DND-41 (cell line): ENCODE data around the gene CLDN10.

Experiments used
- ATAC-seq: fragments of 200-7000 bp; cut with Tn5 transposase; 3 replicates; pipeline ENCODE4 v1.9.1; 2021; ENCODE audit warnings: low read depth; ENCODE audit not compliant: insufficient read depth
- DNase-seq: peaks from one replicate; pipeline ENCODE4 v3.0.0-alpha.2; 2020
- H2AFZ ChIP-seq: 2 replicates; pipeline ENCODE4 v1.6.0; 2012; ENCODE audit warnings: low read depth, low read length
- H3K27ac ChIP-seq: 2 replicates; pipeline ENCODE4 v1.5.1; 2012; ENCODE audit warnings: low read length, inconsistent platforms
- H3K27me3 ChIP-seq: fragments of 200-600 bp; sonication (generic); 2 replicates; pipeline ENCODE4 v1.6.0; 2012; ENCODE audit warnings: low read length, mild to moderate bottlenecking, inconsistent platforms; ENCODE audit not compliant: insufficient read depth, poor library complexity
- H3K36me3 ChIP-seq: 2 replicates; pipeline ENCODE4 v1.5.1; 2012; ENCODE audit warnings: low read length, inconsistent platforms; ENCODE audit not compliant: insufficient read depth
- H3K4me1 ChIP-seq: 2 replicates; pipeline ENCODE4 v1.5.1; 2012; ENCODE audit warnings: mild to moderate bottlenecking, low read length; ENCODE audit not compliant: insufficient read depth
- H3K4me2 ChIP-seq: 2 replicates; pipeline ENCODE4 v1.6.0; 2012; ENCODE audit warnings: mild to moderate bottlenecking, moderate library complexity, low read length, inconsistent platforms; ENCODE audit not compliant: insufficient read depth
- H3K4me3 ChIP-seq, 2 experiments: fragments of 200-600 bp in 1 of 2; shearing (Covaris generic) in 1 of 2; 2 replicates each; pipeline ENCODE4 v1.5.1; 2012 to 2016; ENCODE audit warnings: inconsistent platforms in 2 of 2, low read length in 2 of 2, mild to moderate bottlenecking in 2 of 2, low read depth in 1 of 2, moderate library complexity in 1 of 2
- H3K79me2 ChIP-seq: 2 replicates; pipeline ENCODE4 v1.6.0; 2012; ENCODE audit warnings: low read length, inconsistent platforms; ENCODE audit not compliant: insufficient read depth
- H3K9ac ChIP-seq: 2 replicates; pipeline ENCODE4 v1.6.0; 2012; ENCODE audit warnings: low read depth, mild to moderate bottlenecking, inconsistent platforms, low read length, moderate library complexity
- H3K9me3 ChIP-seq: 2 replicates; pipeline ENCODE4 v1.5.1; 2012; ENCODE audit warnings: low read length, moderate library complexity, mild to moderate bottlenecking, inconsistent platforms; ENCODE audit not compliant: insufficient read depth, severe bottlenecking
- H4K20me1 ChIP-seq: 2 replicates; pipeline ENCODE4 v1.6.0; 2012; ENCODE audit warnings: low read length; ENCODE audit not compliant: insufficient read depth
- EZH2 ChIP-seq: IDR thresholded peaks from 3 replicates; pipeline ENCODE4 v1.6.1; 2012; ENCODE audit warnings: borderline replicate concordance, low read depth, mild to moderate bottlenecking, moderate library complexity, low read length, inconsistent platforms; ENCODE audit not compliant: severe bottlenecking
- TF ChIP-seq, protein P1 (sequence below): IDR thresholded peaks from 2 replicates; pipeline ENCODE4 v1.5.1; 2012; ENCODE audit warnings: borderline replicate concordance, low read length, moderate library complexity, mild to moderate bottlenecking; ENCODE audit not compliant: poor library complexity, severe bottlenecking; ENCODE audit errors: extremely low read depth

CLDN10 gene

DNA sequence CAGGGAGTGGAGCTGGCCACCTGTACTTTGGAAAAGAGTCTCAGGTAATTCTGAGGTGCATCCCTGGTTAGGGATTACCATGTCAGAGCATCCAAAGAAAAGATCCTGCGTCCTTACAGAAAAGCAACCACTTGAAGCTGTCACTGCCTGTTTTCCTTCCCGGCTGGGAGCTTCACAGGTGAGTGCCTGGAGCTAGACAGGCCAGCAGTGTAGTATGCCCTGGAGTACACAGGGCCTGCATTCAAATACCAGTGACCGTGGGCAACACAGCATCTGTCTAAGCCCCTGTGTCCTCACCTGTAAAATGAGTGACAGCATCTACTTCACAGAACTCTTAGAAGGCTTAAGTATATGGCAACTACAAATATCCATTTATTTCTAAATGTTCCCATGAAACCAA lies 63.0 kb downstream of the CLDN10 start:
- no peak for ATAC-seq
- Histone ChIP-seq H3K4me1 (no peaks in the 10 kb centered on the region), H3K27ac (no peak overlapping the region), H3K36me3 (no peaks in the 10 kb centered on the region), H3K79me2 (no peaks in the 10 kb centered on the region), H3K9me3 (no peaks in the 10 kb centered on the region), H2AFZ (no peak overlapping the region), H3K9ac (no peak overlapping the region), H3K27me3 (peaks cover 2% of the 10 kb centered on the region), H3K4me2 (no peak overlapping the region), H4K20me1 (no peaks in the 10 kb centered on the region), H3K4me3 (no peak overlapping the region)
- no peak for DNase-seq
- TF ChIP-seq, protein P1, sequence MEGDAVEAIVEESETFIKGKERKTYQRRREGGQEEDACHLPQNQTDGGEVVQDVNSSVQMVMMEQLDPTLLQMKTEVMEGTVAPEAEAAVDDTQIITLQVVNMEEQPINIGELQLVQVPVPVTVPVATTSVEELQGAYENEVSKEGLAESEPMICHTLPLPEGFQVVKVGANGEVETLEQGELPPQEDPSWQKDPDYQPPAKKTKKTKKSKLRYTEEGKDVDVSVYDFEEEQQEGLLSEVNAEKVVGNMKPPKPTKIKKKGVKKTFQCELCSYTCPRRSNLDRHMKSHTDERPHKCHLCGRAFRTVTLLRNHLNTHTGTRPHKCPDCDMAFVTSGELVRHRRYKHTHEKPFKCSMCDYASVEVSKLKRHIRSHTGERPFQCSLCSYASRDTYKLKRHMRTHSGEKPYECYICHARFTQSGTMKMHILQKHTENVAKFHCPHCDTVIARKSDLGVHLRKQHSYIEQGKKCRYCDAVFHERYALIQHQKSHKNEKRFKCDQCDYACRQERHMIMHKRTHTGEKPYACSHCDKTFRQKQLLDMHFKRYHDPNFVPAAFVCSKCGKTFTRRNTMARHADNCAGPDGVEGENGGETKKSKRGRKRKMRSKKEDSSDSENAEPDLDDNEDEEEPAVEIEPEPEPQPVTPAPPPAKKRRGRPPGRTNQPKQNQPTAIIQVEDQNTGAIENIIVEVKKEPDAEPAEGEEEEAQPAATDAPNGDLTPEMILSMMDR = no peak
- no peak for TF ChIP-seq EZH2

DNA sequence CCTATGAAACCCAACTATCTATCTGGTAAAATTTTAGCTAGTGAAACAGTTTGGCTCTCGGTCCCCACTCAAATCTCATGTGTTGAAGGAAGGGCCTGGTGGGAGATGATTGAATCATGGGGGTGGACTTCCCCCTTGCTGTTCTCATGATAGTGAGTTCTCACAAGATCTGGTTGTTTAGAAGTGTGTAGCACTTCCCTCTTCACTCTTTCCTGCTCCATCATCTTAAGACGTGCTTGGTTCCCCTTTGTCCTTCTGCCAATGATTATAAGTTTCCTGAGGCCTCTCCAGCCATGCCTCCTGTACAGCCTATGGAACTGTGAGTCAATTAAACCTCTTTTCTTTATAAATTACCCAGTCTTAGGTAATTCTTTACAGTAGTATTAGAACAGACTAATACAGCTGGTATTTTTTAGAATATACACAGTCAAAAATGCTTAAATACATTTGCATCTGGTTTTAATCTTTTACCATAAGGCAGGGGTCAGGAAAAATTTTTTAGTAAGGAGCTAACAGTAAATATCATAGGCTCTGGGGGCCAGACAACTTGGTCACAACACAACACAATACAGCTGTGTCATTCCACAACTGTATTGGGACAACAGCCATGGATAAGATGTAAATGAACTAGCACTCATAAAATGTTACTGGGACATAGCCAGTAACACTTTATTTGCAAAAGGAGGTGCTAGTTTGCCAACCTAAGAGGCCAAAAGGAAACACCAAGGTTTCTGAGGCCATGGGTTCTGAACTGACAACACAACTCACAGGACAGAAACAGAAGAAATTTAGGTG lies 67.7 kb downstream of the CLDN10 start:
- H4K20me1 ChIP-seq = no peaks in the 10 kb centered on the region
- H3K79me2 ChIP-seq = no peaks in the 10 kb centered on the region
- peaks cover 7% of the 10 kb centered on the region for H3K27me3 ChIP-seq
- no peak overlapping the region for H2AFZ ChIP-seq
- no peaks in the 10 kb centered on the region for H3K9me3 ChIP-seq
- H3K4me3 ChIP-seq = no peak overlapping the region
- H3K27ac ChIP-seq = no peak overlapping the region
- no peaks in the 10 kb centered on the region for H3K4me1 ChIP-seq
- no peaks in the 10 kb centered on the region for H3K36me3 ChIP-seq
- DNase-seq = no peak
- no peak for ATAC-seq
- no peak overlapping the region for H3K4me2 ChIP-seq
- no peak overlapping the region for H3K9ac ChIP-seq
- TF ChIP-seq EZH2 = no peak
- TF ChIP-seq, protein P1 = no peak

DNA sequence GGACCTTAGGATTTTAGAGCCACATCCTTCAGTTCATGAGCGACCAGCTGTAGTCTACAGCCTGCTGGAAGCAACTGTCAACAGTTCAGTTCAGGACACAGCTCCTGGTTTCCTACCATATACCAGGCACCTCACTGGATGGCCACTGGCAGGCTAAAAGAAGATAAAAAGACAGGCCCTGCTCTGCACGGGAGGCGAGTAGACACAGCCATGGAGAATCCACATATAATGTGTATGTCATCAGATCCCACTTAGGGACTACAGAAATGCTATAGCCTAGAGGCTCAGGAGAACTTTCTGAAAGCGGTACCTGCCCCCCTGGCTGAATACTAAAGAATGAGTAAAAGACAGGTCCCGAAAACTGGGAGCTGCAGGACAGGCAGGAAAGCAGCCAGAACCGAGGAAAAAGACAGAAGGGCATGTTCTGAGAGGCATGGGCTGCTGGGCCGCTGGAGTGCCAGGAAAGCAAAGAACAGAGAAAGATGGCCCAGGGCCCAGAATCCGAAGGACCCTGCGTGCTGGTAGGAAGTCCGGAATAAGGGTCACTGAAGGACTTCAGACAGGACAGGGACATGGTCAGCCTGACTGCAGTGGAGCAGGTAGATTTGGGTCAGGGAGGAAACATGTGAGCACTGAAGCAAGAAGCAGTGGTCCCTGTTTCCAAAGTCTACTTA lies 68.4 kb downstream of the CLDN10 start:
- ATAC-seq (no peak), DNase-seq (no peak)
- no peak overlapping the region for H3K9ac ChIP-seq
- H2AFZ ChIP-seq = no peak overlapping the region
- no peaks in the 10 kb centered on the region for H3K4me1 ChIP-seq
- no peaks in the 10 kb centered on the region for H3K9me3 ChIP-seq
- no peak overlapping the region for H3K4me3 ChIP-seq
- no peaks in the 10 kb centered on the region for H3K79me2 ChIP-seq
- no peak overlapping the region for H3K4me2 ChIP-seq
- no peaks in the 10 kb centered on the region for H4K20me1 ChIP-seq
- TF ChIP-seq, protein P1 = no peak
- TF ChIP-seq EZH2 = no peak
- H3K36me3 ChIP-seq = no peaks in the 10 kb centered on the region
- H3K27ac ChIP-seq = no peak overlapping the region
- H3K27me3 ChIP-seq = peaks cover 7% of the 10 kb centered on the region
